MCF 10A (cell line): ENCODE data around the gene MASP1. TPM values are rescaled to one million over a fixed set of nuclear protein-coding genes. Genes with fewer than 3 reads are reported as not detected.

Experiments
- total RNA-seq: library from RNA; stranded (reverse); gene quantifications from 2 replicates; pipeline ENCODE4 v1.2.3, GENCODE V29; 2022

Gene MASP1
- total RNA-seq, 1 experiment from 2014 or later, result not detected

Other genes starting within 250 kb of the MASP1 start
- gene RPL39L, start 152.2 kb downstream of the MASP1 start, total RNA-seq, result 1.0 and 3.3 TPM in 2 replicates
- not detected in 2 replicates for gene RTP1, start 94.3 kb downstream of the MASP1 start, total RNA-seq
- gene RTP4, start 76.6 kb upstream of the MASP1 start, total RNA-seq, result not detected in 2 replicates